ENCODE measurements around the gene CDH23. TPM values are rescaled to one million over a fixed set of nuclear protein-coding genes. Genes with fewer than 3 reads are reported as not detected.

The CDH23 gene
- total and polyA plus RNA-seq, 10 of the 15 experiments (the other 5 are each of a cell fraction or from before 2014, with no cell fraction given): 0.09 to 0.40 (median 0.15) TPM; not detected in 1

- intact Hi-C loops (cut with micrococcal nuclease; ENCODE audit: unreplicated experiment): no loop called here
- Histone ChIP-seq H3K4me3 (peak overlapping the region; percentile 14; the same call in 1 of the 2 replicates), H3K9ac (ENCODE audit: control insufficient read depth, insufficient read depth, low read length) (no peak overlapping the region), H3K9me3 (replicated peaks; ENCODE audit: control insufficient read depth, insufficient read depth, low read length) (no peaks in the 10 kb centered on the region), H3K4me2 (ENCODE audit: control insufficient read depth, insufficient read depth) (peak overlapping the region; percentile 26), H2AFZ (ENCODE audit: control insufficient read depth, low read depth, low read length) (no peak overlapping the region), H3K27me3 (replicated peaks in 1 of 2; ENCODE audit: control insufficient read depth in 2 of 2, insufficient read depth in 2 of 2, low read length in 1 of 2) (no peaks in the 10 kb centered on the region), H3K79me2 (ENCODE audit: control insufficient read depth, insufficient read depth, low read length) (peaks cover 81% of the 10 kb centered on the region), H3K27ac (ENCODE audit: control insufficient read depth, insufficient read depth) (peak overlapping the region; percentile 24), H4K20me1 (ENCODE audit: control insufficient read depth, insufficient read depth) (no peaks in the 10 kb centered on the region; the same call in 1 of the 2 replicates), H3K36me3 (ENCODE audit: control insufficient read depth in 2 of 2, insufficient read depth in 2 of 2, low read length in 1 of 2) (no peaks in the 10 kb centered on the region; a peak in 1 of 4 replicates), H3K4me1 (ENCODE audit: control insufficient read depth, insufficient read depth, low read length) (peaks cover 25% of the 10 kb centered on the region)
- no peak for TF ChIP-seq DPF2 (IDR thresholded peaks at IDR 0.05)
- TF ChIP-seq POLR2AphosphoS2 (IDR thresholded peaks at IDR 0.05; ENCODE audit: low read depth, low read length): no peak
- no peak for TF ChIP-seq NR2C1 (IDR thresholded peaks at IDR 0.05)
- no peak for TF ChIP-seq E2F4 (IDR thresholded peaks at IDR 0.05; ENCODE audit: low read depth, low read length)
- TF ChIP-seq MAX (IDR thresholded peaks at IDR 0.05; ENCODE audit: low read depth, low read length): no peak
- TF ChIP-seq YBX1 (IDR thresholded peaks at IDR 0.05): no peak
- no peak for TF ChIP-seq MTA3 (IDR thresholded peaks at IDR 0.05; ENCODE audit: borderline replicate concordance, low read length)
- TF ChIP-seq ZNF384 (IDR thresholded peaks at IDR 0.05; ENCODE audit: borderline replicate concordance, low read depth, low read length): no peak
- ChIA-PET CTCF (interaction anchor here (6.4 kb wide), 1 partner anchor 9 kb away, joined by 54 read pairs; no protein-coding TSS in a partner anchor), SMC1A (ENCODE audit: uncharacterized antibody, unreplicated experiment) (no interaction called here), RAD21 (ENCODE audit: unreplicated experiment) (interaction anchor here (1.2 kb wide), 1 partner anchor 26 kb away, joined by 6 read pairs; no protein-coding TSS in a partner anchor), POLR2A (no interaction called here)
- no peak for DNase-seq (ENCODE audit: low read depth, low spot score)
- FAIRE-seq: no peak
- in situ Hi-C loops (cut with MboI): no loop called here
- whole genome bisulfite sequencing (ENCODE audit: insufficient coverage, insufficient replicate concordance, low lambda C conversion rate, missing lambda C conversion rate): 98% methylated on average over 3 of the region's 3 CpGs
- no peak for ATAC-seq
- BruUV-seq (replicated peaks): no TSS peak
Measured at GRCh38 chr10:71846816-71847215, 450.1 kb downstream of the CDH23 start.

Measured in GM12878 (cell line).